H1 (cell line): ENCODE measurements around the gene TAF1B. TPM values are rescaled to one million over a fixed set of nuclear protein-coding genes. Genes with fewer than 3 reads are reported as not detected.

Experiments
- CTCF ChIA-PET: fragments of 300-600 bp; sonication (Branson Sonifier 250); formaldehyde crosslinking; loops from one replicate; lab custom pipeline; 2021; ENCODE audit not compliant: partially characterized antibody; lab: Charles Lee
- POLR2A ChIA-PET: fragments of 300-600 bp; sonication (Branson Sonifier 250); formaldehyde crosslinking; loops from one replicate; lab custom pipeline; 2021; ENCODE audit warnings: inconsistent platforms; ENCODE audit not compliant: partially characterized antibody; lab: Charles Lee
- DNase-seq, 2 experiments: peaks; one replicate each; pipeline versions ENCODE4 v3.0.0 to v3.0.0-alpha.2; 2010 to 2022; ENCODE audit warnings: low spot score in 2 of 2, low read depth in 1 of 2, mixed read lengths in 1 of 2
- FAIRE-seq: peaks from 2 replicates; lab custom pipeline; 2011; peaks lifted over from hg19 to GRCh38; lab: Jason Lieb, UNC
- H2AFZ ChIP-seq: 2 replicates; pipeline ENCODE4 v1.8.1; 2012; ENCODE audit warnings: low read length, inconsistent platforms
- H2AK5ac ChIP-seq: 2 replicates; pipeline ENCODE4 v1.6.1; 2013; ENCODE audit warnings: low read depth, low read length
- H2BK120ac ChIP-seq: replicated peaks from 2 replicates; pipeline ENCODE3; 2013; ENCODE audit warnings: low read depth, low read length, inconsistent platforms
- H2BK12ac ChIP-seq: 2 replicates; pipeline ENCODE4 v1.6.1; 2013; ENCODE audit warnings: low read depth, low read length
- H2BK15ac ChIP-seq: 2 replicates; pipeline ENCODE4 v1.6.1; 2013; ENCODE audit warnings: low read length
- H2BK20ac ChIP-seq: 2 replicates; pipeline ENCODE4 v1.6.1; 2013; ENCODE audit warnings: low read length
- H2BK5ac ChIP-seq: 2 replicates; pipeline ENCODE4 v1.6.1; 2013; ENCODE audit warnings: low read depth, low read length
- H3K14ac ChIP-seq: 2 replicates; pipeline ENCODE4 v1.6.1; 2013; ENCODE audit warnings: inconsistent platforms; ENCODE audit not compliant: insufficient read length
- H3K18ac ChIP-seq: 2 replicates; pipeline ENCODE4 v1.6.1; 2013; ENCODE audit warnings: low read length; ENCODE audit errors: extremely low read depth
- H3K23ac ChIP-seq: 2 replicates; pipeline ENCODE4 v1.6.1; 2013; ENCODE audit warnings: inconsistent platforms; ENCODE audit not compliant: insufficient read length
- H3K23me2 ChIP-seq: 2 replicates; pipeline ENCODE4 v1.6.1; 2013; ENCODE audit warnings: low read depth, low read length
- H3K27ac ChIP-seq: 2 replicates; pipeline ENCODE4 v1.6.1; 2011; ENCODE audit warnings: low read depth, low read length, inconsistent platforms
- H3K27me3 ChIP-seq, 4 experiments: replicated peaks in 1 of 4; 1 replicate in 1 of 4; 2 replicates in 3 of 4; pipeline versions ENCODE4 v1.6.1 to v1.8.1; 2011 to 2013; ENCODE audit warnings: low read length in 3 of 4, mild to moderate bottlenecking in 3 of 4, inconsistent platforms in 2 of 4, mixed read lengths in 2 of 4, moderate library complexity in 1 of 4; ENCODE audit not compliant: control insufficient read depth in 3 of 4, insufficient read depth in 3 of 4; ENCODE audit errors: extremely low read depth in 1 of 4
- H3K36me3 ChIP-seq, 4 experiments: 2 replicates each; pipeline versions ENCODE4 v1.6.1 to v1.8.1; 2011 to 2013; ENCODE audit warnings: mild to moderate bottlenecking in 4 of 4, low read length in 3 of 4, moderate library complexity in 2 of 4, control low read depth in 1 of 4, inconsistent platforms in 1 of 4; ENCODE audit not compliant: insufficient read depth in 4 of 4, control insufficient read depth in 2 of 4
- H3K4ac ChIP-seq: replicated peaks from 2 replicates; pipeline ENCODE3; 2013; ENCODE audit warnings: low read length, low read depth, mixed read lengths, inconsistent platforms; ENCODE audit not compliant: insufficient read length
- H3K4me1 ChIP-seq, 4 experiments: replicated peaks in 1 of 4; 1 replicate in 1 of 4; 2 replicates in 3 of 4; pipeline versions ENCODE4 v1.6.1 to v1.8.1; 2011 to 2013; ENCODE audit warnings: low read length in 3 of 4, inconsistent platforms in 2 of 4, mixed read lengths in 1 of 4; ENCODE audit not compliant: insufficient read depth in 4 of 4, control insufficient read depth in 3 of 4
- H3K4me2 ChIP-seq, 2 experiments: 2 replicates each; pipeline versions ENCODE4 v1.6.1 to v1.8.1; 2011 to 2013; ENCODE audit warnings: low read depth in 2 of 2, low read length in 2 of 2, control low read depth in 1 of 2, inconsistent platforms in 1 of 2, mild to moderate bottlenecking in 1 of 2; ENCODE audit not compliant: insufficient read depth in 1 of 2
- H3K4me3 ChIP-seq, 4 experiments: fragments of 200-600, 300-600 bp in 1 of 4; sonication (generic), shearing (Covaris generic), sonication (Bioruptor Twin) in 1 of 4; 2 replicates each; pipeline versions ENCODE4 v1.5.1 to v1.8.1; 2011 to 2016; ENCODE audit warnings: low read length in 4 of 4, low read depth in 3 of 4, control low read depth in 2 of 4, inconsistent platforms in 2 of 4, mild to moderate bottlenecking in 2 of 4, mixed read lengths in 1 of 4, moderate library complexity in 1 of 4; ENCODE audit not compliant: insufficient read depth in 2 of 4; ENCODE audit errors: extremely low read depth in 1 of 4
- H3K56ac ChIP-seq: replicated peaks from 2 replicates; pipeline ENCODE3; 2013; ENCODE audit warnings: low read depth, mild to moderate bottlenecking, mixed read lengths, low read length, inconsistent platforms; ENCODE audit not compliant: insufficient read length
- H3K79me1 ChIP-seq: 2 replicates; pipeline ENCODE4 v1.6.1; 2013; ENCODE audit warnings: low read depth, low read length, control low read depth
- H3K79me2 ChIP-seq, 2 experiments: 2 replicates each; pipeline versions ENCODE4 v1.6.1 to v1.8.1; 2012 to 2013; ENCODE audit warnings: low read length in 2 of 2, mild to moderate bottlenecking in 2 of 2, inconsistent platforms in 1 of 2; ENCODE audit not compliant: insufficient read depth in 2 of 2, control insufficient read depth in 1 of 2
- H3K9ac ChIP-seq, 4 experiments: replicated peaks in 1 of 4; 1 replicate in 1 of 4; 2 replicates in 3 of 4; pipeline versions ENCODE4 v1.6.1 to v1.8.1; 2011 to 2013; ENCODE audit warnings: low read depth in 3 of 4, low read length in 3 of 4, control low read depth in 2 of 4, mild to moderate bottlenecking in 2 of 4, moderate library complexity in 2 of 4, inconsistent platforms in 1 of 4; ENCODE audit errors: extremely low read depth in 1 of 4
- H3K9me3 ChIP-seq, 2 experiments: 2 replicates each; pipeline versions ENCODE4 v1.6.1 to v1.8.1; 2012 to 2013; ENCODE audit warnings: mild to moderate bottlenecking in 2 of 2, moderate library complexity in 2 of 2, control low read depth in 1 of 2, inconsistent platforms in 1 of 2, low read depth in 1 of 2, low read length in 1 of 2, mixed read lengths in 1 of 2; ENCODE audit not compliant: insufficient read depth in 2 of 2
- H4K20me1 ChIP-seq, 2 experiments: replicated peaks in 1 of 2; 2 replicates each; pipeline versions ENCODE3 to v1.8.1; 2011 to 2013; ENCODE audit warnings: inconsistent platforms in 2 of 2, low read length in 2 of 2, mild to moderate bottlenecking in 1 of 2; ENCODE audit not compliant: insufficient read depth in 2 of 2, control insufficient read depth in 1 of 2
- H4K5ac ChIP-seq: 2 replicates; pipeline ENCODE4 v1.6.1; 2013; ENCODE audit warnings: low read length, low read depth, mixed read lengths, inconsistent platforms; ENCODE audit not compliant: insufficient read length
- H4K8ac ChIP-seq: 2 replicates; pipeline ENCODE4 v1.8.0; 2013; ENCODE audit warnings: mild to moderate bottlenecking, moderate library complexity, low read length, inconsistent platforms; ENCODE audit not compliant: insufficient read depth; ENCODE audit errors: extremely low read depth
- H4K91ac ChIP-seq: replicated peaks from 2 replicates; pipeline ENCODE3; 2013; ENCODE audit warnings: low read length, mixed read lengths, inconsistent platforms; ENCODE audit not compliant: insufficient read length
- CREB1 ChIP-seq: IDR thresholded peaks from 2 replicates; pipeline ENCODE4 v1.6.1; 2012; ENCODE audit warnings: inconsistent platforms
- GABPA ChIP-seq: IDR thresholded peaks from 2 replicates; pipeline ENCODE4 v1.6.1; 2011; ENCODE audit warnings: mild to moderate bottlenecking, low read length, moderate library complexity, borderline replicate concordance; ENCODE audit not compliant: insufficient read depth
- GTF2F1 ChIP-seq: IDR thresholded peaks from 2 replicates; pipeline ENCODE4 v1.6.1; 2012; ENCODE audit warnings: low read depth, low read length, improper control_type of control experiment, borderline replicate concordance
- RAD21 ChIP-seq, 2 experiments: IDR thresholded peaks in 1 of 2; conservative IDR thresholded peaks in 1 of 2; 2 replicates each; pipeline ENCODE4 v1.6.1; 2011; ENCODE audit warnings: low read depth in 2 of 2, low read length in 2 of 2, improper control_type of control experiment in 1 of 2, inconsistent platforms in 1 of 2, mild to moderate bottlenecking in 1 of 2, moderate library complexity in 1 of 2
- SAP30 ChIP-seq: fragments of 300-600 bp; sonication (generic); IDR thresholded peaks from 2 replicates; pipeline ENCODE4 v1.7.1; 2012; ENCODE audit warnings: low read length, moderate library complexity, mild to moderate bottlenecking, inconsistent platforms; ENCODE audit not compliant: insufficient read depth, insufficient replicate concordance
- TBP ChIP-seq: IDR thresholded peaks from 2 replicates; pipeline ENCODE4 v1.6.1; 2011; ENCODE audit warnings: low read depth, low read length, improper control_type of control experiment
- WGBS, 2 experiments: shearing (Covaris generic) in 1 of 2; methylation state at CpG; one replicate each; pipeline versions ENCODE4 v1.1.6 to v1.1.7; 2013 to 2015; ENCODE audit warnings: low lambda C conversion rate in 2 of 2, mixed read lengths in 2 of 2, inconsistent platforms in 1 of 2, low coverage in 1 of 2, missing lambda C conversion rate in 1 of 2; ENCODE audit not compliant: insufficient replicate concordance in 2 of 2, insufficient coverage in 1 of 2, insufficient read length in 1 of 2; ENCODE audit errors: extremely low coverage in 1 of 2, missing lambda C conversion rate in 1 of 2; 5-methylcytosine and 5-hydroxymethylcytosine counted together
- polyA plus RNA-seq, 7 experiments: library from polyadenylated mRNA; depleted of rRNA in 3 of 7; stranded (reverse) in 5 of 7; unstranded in 2 of 7; fragments of >200 nt in 5 of 7; fragments of 200-250 nt in 2 of 7; gene quantifications; 1 replicate in 5 of 7; 2 replicates in 1 of 7; 4 replicates in 1 of 7; pipeline versions ENCODE4 v1.2.1 to v1.2.3, GENCODE V29; 2011 to 2013; ENCODE audit warnings: missing spikeins in 2 of 7, mixed read lengths in 2 of 7
- total RNA-seq: library from RNA; stranded (reverse); fragmentation: NEBNext Ultra II Directional; extraction: Animal tissue kit (Norgen Biotek cat#: 25700); gene quantifications from 2 replicates; pipeline ENCODE4 v1.2.1, GENCODE V29; 2021

TAF1B gene
- total and polyA plus RNA-seq, 2 of the 8 experiments (the other 6 are each of a cell fraction or from before 2014, with no cell fraction given) = 6.6 to 25.2 TPM

GRCh38 chr2:9974343-9974742 lies 131.1 kb downstream of the TAF1B start:
- CTCF ChIA-PET = interaction anchor here (1.1 to 3.5 kb wide), 3 partner anchors 11 to 131 kb away, joined by 3 to 40 read pairs (median 4); partner anchors contain the start of gene TAF1B
- H3K27ac ChIP-seq = no peak overlapping the region
- no peak for TF ChIP-seq GTF2F1
- TF ChIP-seq RAD21 (IDR thresholded peaks at IDR 0.05 in 1 of 2, conservative IDR thresholded peaks at IDR 0.05 in 1 of 2; ENCODE audit: low read depth in 2 of 2, low read length in 2 of 2) = no peak
- TF ChIP-seq SAP30 = no peak
- TF ChIP-seq CREB1 = no peak
- TF ChIP-seq TBP = no peak
- no peak for TF ChIP-seq GABPA

More at GRCh38 chr2:9974343-9974742, 131.1 kb downstream of the TAF1B start:
- Histone ChIP-seq H3K36me3 (no peaks in the 10 kb centered on the region; a peak in 1 of 8 replicates), H2BK120ac (no peak overlapping the region), H3K4me2 (no peak overlapping the region), H3K18ac (no peak overlapping the region), H2BK15ac (no peak overlapping the region), H2BK12ac (no peak overlapping the region), H3K9ac (no peak overlapping the region), H3K79me1 (no peaks in the 10 kb centered on the region), H3K23me2 (no peaks in the 10 kb centered on the region), H4K5ac (no peak overlapping the region), H4K20me1 (no peaks in the 10 kb centered on the region), H3K56ac (no peak overlapping the region), H2BK20ac (no peak overlapping the region), H3K4me3 (no peak overlapping the region), H4K8ac (no peak overlapping the region), H3K4ac (no peak overlapping the region), H2AK5ac (no peak overlapping the region), H4K91ac (no peak overlapping the region), H3K23ac (no peak overlapping the region), H3K9me3 (no peaks in the 10 kb centered on the region), H3K4me1 (no peaks in the 10 kb centered on the region), H3K79me2 (no peaks in the 10 kb centered on the region), H2BK5ac (no peak overlapping the region), H2AFZ (no peak overlapping the region), H3K14ac (no peak overlapping the region), H3K27me3 (no peaks in the 10 kb centered on the region)
- POLR2A ChIA-PET = interaction anchor here (0.6 kb wide), 1 partner anchor 705 kb away, joined by 3 read pairs; no protein-coding TSS in a partner anchor
- WGBS, 2 experiments = 94% methylated on average over 4 of the region's 4 CpGs; no CpG with 5 or more reads in 1 of the 2 experiments
- FAIRE-seq (no peak), DNase-seq (no peak)
